Peyer's patch (tissue), 4 donors: ENCODE results near the gene PODN.

ENCODE experiments used
- POLR2A ChIP-seq, 2 donors: fragments of 450-650 bp; IDR thresholded peaks; one replicate each; pipeline ENCODE4 v1.5.1; 2017; ENCODE audit warnings: antibody characterized with exemption in 2 of 2, mild to moderate bottlenecking in 2 of 2, moderate library complexity in 2 of 2
- TF ChIP-seq, protein P1 (sequence below), 6 experiments: fragments of 450-650 bp in 4 of 6; fragments of 200-600 bp in 2 of 6; sonication (generic) in 1 of 6; IDR thresholded peaks; one replicate each; pipeline ENCODE4 v1.5.1; 2017 to 2019; ENCODE audit warnings: antibody characterized with exemption in 6 of 6, mild to moderate bottlenecking in 3 of 6, moderate library complexity in 1 of 6

GRCh38 chr1:53076721-53077598 is 14.9 kb downstream of the PODN start:
- TF ChIP-seq, protein P1, sequence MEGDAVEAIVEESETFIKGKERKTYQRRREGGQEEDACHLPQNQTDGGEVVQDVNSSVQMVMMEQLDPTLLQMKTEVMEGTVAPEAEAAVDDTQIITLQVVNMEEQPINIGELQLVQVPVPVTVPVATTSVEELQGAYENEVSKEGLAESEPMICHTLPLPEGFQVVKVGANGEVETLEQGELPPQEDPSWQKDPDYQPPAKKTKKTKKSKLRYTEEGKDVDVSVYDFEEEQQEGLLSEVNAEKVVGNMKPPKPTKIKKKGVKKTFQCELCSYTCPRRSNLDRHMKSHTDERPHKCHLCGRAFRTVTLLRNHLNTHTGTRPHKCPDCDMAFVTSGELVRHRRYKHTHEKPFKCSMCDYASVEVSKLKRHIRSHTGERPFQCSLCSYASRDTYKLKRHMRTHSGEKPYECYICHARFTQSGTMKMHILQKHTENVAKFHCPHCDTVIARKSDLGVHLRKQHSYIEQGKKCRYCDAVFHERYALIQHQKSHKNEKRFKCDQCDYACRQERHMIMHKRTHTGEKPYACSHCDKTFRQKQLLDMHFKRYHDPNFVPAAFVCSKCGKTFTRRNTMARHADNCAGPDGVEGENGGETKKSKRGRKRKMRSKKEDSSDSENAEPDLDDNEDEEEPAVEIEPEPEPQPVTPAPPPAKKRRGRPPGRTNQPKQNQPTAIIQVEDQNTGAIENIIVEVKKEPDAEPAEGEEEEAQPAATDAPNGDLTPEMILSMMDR (IDR thresholded peaks at IDR 0.05) = no peak
- no peak for TF ChIP-seq POLR2A (IDR thresholded peaks at IDR 0.05)
